Skin epidermis (tissue), 12 donors: Measurements from ENCODE around the gene DYNC2LI1.

Experiments
- H3K27ac ChIP-seq, 21 experiments: fragments of 200-600 bp; sonication (generic) in 11 of 21; one replicate each; pipeline ENCODE4 v1.5.0; 2020; ENCODE audit warnings: mild to moderate bottlenecking in 3 of 21, inconsistent platforms in 2 of 21, moderate library complexity in 2 of 21
- H3K4me3 ChIP-seq, 7 experiments: fragments of 200-600 bp; sonication (generic) in 2 of 7; one replicate each; pipeline ENCODE4 v1.5.0; 2020; ENCODE audit warnings: inconsistent platforms in 2 of 7, mild to moderate bottlenecking in 2 of 7, moderate library complexity in 1 of 7

Gene DYNC2LI1

DNA sequence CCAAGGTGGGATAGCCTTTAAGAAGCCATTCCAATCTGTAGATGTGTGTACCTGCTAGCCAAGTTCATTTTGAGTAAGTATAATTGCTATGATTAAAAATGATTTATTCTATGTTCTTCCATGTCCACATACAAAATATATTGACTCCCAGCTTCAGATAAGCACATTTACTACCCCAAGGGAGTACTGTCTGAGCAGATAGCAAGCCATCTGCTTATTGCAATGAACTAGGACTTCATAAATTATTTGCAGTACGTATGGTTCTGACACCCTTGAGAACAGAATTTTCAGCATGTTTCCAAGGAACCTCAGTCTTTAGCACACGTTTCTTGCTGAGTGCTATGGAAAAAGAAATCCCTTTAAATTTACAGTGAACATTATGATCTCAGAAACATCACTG, 36.6 kb downstream of the DYNC2LI1 start:
- Histone ChIP-seq H3K27ac (no peak overlapping the region), H3K4me3 (no peak overlapping the region)

- Histone ChIP-seq H3K27ac (no peak overlapping the region), H3K4me3 (no peak overlapping the region)
These were observed 37.0 kb downstream of the DYNC2LI1 start for GRCh38 chr2:43810888-43811287.

DNA sequence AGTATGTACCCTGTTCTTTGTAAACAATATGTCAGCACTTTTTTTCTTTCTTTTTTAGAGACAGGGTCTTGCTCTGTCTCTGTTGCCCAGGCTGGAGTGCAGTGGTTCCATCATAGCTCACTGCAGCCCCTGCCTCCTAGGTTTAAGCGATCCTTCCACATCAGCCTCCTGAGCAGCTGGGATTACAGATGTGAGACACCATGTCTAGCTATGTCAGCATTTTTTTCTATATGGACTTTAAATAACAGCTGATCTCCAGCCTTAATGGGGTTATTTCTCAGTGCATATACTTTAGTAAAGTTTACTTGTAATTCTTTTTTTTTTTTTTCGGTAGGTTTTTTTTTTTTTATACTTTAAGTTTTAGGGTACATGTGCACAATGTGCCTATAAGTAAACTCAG, 38.2 kb downstream of the DYNC2LI1 start:
- H3K4me3 ChIP-seq = no peak overlapping the region
- H3K27ac ChIP-seq = no peak overlapping the region

- H3K4me3 ChIP-seq = no peak overlapping the region
- H3K27ac ChIP-seq = no peak overlapping the region
These were observed 39.1 kb downstream of the DYNC2LI1 start for GRCh38 chr2:43812947-43813346.

GRCh38 chr2:43814711-43815110, 40.9 kb downstream of the DYNC2LI1 start:
- Histone ChIP-seq H3K27ac (no peak overlapping the region), H3K4me3 (no peak overlapping the region)

DNA sequence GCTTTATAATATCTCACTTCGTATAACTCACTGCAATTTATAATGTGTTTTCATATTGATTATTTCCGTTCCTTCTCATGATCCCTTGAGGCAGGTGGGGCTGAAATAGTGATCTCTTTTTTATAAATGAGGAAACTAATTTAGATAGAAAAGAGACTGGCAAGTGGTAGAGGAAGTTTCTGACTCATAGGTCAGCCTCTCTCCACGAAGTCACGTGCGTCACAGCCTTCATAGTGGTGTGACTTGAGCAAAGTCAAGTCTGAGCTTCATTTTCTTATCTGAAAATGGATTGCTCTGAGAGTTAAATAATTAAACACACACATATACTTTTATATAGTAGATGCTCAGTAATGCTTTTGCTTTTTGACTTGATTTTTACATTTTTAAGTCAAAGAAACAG, 44.9 kb downstream of the DYNC2LI1 start:
- no peak overlapping the region for H3K27ac ChIP-seq
- no peak overlapping the region for H3K4me3 ChIP-seq

DNA sequence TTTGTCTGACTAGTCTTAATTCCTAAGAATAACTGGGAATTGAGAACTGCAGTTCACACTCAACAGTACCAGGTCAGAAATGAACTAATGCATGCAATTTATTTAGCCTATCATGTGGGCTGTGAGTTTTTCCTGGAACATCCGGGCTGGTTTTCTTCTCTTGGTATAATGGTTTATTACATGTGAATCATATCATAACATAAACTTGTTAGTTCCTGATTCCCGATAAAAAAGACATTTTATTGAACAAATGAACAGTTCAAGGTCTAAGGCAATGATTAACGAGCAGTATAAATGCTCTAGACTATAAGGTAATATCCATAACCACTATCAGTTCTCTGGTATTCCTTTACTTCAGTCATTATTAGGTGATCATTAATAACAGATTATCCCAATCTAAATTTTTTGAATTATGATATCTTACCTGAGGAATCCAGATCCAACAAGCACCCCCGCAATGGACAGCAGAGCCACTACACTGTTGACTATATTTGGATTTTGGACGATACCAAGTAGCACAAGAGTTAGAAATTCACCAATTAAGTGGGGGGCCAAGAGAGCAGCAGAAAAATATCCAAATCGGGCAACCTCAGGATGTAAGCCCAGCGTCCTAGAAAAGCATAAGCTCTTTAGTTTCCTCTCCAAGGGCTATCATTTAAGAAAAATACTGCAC, 45.8 kb downstream of the DYNC2LI1 start:
- no peak overlapping the region for H3K4me3 ChIP-seq
- H3K27ac ChIP-seq = no peak overlapping the region

- Histone ChIP-seq H3K27ac (no peak overlapping the region), H3K4me3 (no peak overlapping the region)
These were observed 49.0 kb downstream of the DYNC2LI1 start for GRCh38 chr2:43822839-43823238.

- no peak overlapping the region for H3K27ac ChIP-seq
- H3K4me3 ChIP-seq = no peak overlapping the region
These were observed 49.9 kb downstream of the DYNC2LI1 start for GRCh38 chr2:43823751-43824150.

GRCh38 chr2:43824512-43824911, 50.7 kb downstream of the DYNC2LI1 start:
- H3K27ac ChIP-seq = no peak overlapping the region

GRCh38 chr2:43824951-43825493, 51.2 kb downstream of the DYNC2LI1 start:
- no peak overlapping the region for H3K4me3 ChIP-seq
- H3K27ac ChIP-seq = no peak overlapping the region

More at GRCh38 chr2:43824512-43824911, 50.7 kb downstream of the DYNC2LI1 start:
- H3K4me3 ChIP-seq = no peak overlapping the region

GRCh38 chr2:43825841-43826240, 52.0 kb downstream of the DYNC2LI1 start:
- H3K4me3 ChIP-seq = no peak overlapping the region
- no peak overlapping the region for H3K27ac ChIP-seq

- Histone ChIP-seq H3K27ac (no peak overlapping the region), H3K4me3 (no peak overlapping the region)
These were observed 52.7 kb downstream of the DYNC2LI1 start for GRCh38 chr2:43826305-43827250.

- H3K4me3 ChIP-seq = peak overlapping the region in 4 of 7 experiments; percentile 7 to 27 (median 14)
- H3K27ac ChIP-seq = no peak overlapping the region
These were observed 57.9 kb downstream of the DYNC2LI1 start for GRCh38 chr2:43831543-43832294.

- Histone ChIP-seq H3K4me3 (no peak overlapping the region), H3K27ac (no peak overlapping the region)
These were observed 58.6 kb downstream of the DYNC2LI1 start for GRCh38 chr2:43832457-43832856.

- Histone ChIP-seq H3K27ac (no peak overlapping the region), H3K4me3 (no peak overlapping the region)
These were observed 63.2 kb downstream of the DYNC2LI1 start for GRCh38 chr2:43837033-43837432.

DNA sequence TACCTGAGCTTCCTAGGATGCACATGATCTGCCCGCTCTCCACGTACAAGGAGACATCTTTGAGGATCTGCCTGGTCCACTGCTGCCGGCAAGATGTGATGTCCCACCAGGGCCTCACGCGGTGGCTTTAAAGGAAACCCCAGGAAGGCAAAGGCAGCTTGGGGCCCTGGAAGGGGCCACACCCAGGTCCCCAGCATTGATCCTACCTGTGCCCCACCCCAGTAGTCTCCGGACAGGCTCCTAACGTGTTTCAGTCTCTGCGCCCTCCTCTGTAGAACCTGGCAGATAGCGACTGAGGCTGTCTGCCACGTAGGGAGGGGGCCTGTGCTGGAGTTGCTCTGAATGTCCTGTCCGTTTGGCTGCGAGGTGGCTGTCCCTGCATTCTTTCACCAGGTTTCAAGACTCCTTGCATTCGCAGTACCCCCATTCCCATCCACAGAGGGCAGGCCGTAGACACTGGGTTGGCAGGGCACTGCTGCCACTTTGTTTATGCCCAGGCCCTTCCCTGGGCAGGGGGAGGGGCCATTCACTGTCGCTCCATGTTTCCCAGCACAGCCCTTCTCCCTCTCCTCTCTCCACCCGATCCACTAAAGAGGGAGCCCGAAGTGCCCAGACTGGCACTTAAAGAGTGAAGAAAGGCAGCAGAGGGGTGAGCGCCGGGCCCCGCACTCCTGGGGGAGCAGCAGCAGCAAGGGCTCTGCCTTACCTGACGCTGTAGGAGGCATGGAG, 64.2 kb downstream of the DYNC2LI1 start:
- Histone ChIP-seq H3K27ac (no peak overlapping the region), H3K4me3 (no peak overlapping the region)

DNA sequence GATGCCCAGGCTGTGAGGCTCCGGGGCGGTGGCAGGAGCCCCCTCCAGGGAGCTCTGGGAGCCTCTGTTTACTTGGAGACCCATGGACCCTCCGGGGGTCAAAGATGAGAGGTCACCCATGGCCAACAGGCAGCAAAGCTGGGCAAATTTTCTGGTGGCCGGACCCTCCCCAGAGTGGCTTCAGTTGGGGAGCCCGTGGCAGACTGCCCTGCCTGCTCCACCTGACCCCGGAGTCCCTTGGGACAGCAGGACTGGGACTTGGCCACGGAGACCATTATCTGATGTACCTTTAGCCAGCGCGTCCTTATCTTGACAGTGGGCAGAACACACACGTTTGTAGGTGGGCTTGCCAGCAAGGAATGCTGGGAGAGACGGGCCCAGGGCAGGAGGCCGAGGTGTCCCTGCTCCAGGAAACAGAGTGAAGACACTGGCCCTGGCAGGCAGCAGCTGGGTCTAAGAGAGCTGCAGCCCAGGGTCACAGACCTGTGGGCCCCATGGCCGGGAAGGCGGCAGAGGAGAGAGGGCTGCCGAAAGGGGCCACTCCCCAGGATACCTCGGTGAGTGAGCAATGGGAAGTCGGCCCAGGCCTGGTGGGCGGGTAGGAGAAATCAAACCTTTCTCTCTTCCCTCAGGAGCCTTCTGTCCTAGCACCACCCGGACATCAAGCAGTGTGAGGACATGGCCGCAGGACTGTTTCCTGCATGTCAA, 64.9 kb downstream of the DYNC2LI1 start, which contains the start of the genes ABCG5 and ABCG8:
TSS of gene ABCG5 (minus strand) at position 280 of the 708 bp plus-strand sequence. CDS start at position 120, 160 bp downstream.
TSS of gene ABCG8 (plus strand) at position 412 of the 708 bp plus-strand sequence. CDS start at position 495, 83 bp downstream.
- no peak within 1 kb of the TSS for H3K27ac ChIP-seq
- no peak within 1 kb of the TSS for H3K4me3 ChIP-seq
